ENCODE measurements around the gene ARHGAP6. TPM values are rescaled to one million over a fixed set of nuclear protein-coding genes. Genes with fewer than 3 reads are reported as not detected.

The ARHGAP6 gene, protein sequence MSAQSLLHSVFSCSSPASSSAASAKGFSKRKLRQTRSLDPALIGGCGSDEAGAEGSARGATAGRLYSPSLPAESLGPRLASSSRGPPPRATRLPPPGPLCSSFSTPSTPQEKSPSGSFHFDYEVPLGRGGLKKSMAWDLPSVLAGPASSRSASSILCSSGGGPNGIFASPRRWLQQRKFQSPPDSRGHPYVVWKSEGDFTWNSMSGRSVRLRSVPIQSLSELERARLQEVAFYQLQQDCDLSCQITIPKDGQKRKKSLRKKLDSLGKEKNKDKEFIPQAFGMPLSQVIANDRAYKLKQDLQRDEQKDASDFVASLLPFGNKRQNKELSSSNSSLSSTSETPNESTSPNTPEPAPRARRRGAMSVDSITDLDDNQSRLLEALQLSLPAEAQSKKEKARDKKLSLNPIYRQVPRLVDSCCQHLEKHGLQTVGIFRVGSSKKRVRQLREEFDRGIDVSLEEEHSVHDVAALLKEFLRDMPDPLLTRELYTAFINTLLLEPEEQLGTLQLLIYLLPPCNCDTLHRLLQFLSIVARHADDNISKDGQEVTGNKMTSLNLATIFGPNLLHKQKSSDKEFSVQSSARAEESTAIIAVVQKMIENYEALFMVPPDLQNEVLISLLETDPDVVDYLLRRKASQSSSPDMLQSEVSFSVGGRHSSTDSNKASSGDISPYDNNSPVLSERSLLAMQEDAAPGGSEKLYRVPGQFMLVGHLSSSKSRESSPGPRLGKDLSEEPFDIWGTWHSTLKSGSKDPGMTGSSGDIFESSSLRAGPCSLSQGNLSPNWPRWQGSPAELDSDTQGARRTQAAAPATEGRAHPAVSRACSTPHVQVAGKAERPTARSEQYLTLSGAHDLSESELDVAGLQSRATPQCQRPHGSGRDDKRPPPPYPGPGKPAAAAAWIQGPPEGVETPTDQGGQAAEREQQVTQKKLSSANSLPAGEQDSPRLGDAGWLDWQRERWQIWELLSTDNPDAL (N-terminal part only)
- not detected for total RNA-seq

DNA sequence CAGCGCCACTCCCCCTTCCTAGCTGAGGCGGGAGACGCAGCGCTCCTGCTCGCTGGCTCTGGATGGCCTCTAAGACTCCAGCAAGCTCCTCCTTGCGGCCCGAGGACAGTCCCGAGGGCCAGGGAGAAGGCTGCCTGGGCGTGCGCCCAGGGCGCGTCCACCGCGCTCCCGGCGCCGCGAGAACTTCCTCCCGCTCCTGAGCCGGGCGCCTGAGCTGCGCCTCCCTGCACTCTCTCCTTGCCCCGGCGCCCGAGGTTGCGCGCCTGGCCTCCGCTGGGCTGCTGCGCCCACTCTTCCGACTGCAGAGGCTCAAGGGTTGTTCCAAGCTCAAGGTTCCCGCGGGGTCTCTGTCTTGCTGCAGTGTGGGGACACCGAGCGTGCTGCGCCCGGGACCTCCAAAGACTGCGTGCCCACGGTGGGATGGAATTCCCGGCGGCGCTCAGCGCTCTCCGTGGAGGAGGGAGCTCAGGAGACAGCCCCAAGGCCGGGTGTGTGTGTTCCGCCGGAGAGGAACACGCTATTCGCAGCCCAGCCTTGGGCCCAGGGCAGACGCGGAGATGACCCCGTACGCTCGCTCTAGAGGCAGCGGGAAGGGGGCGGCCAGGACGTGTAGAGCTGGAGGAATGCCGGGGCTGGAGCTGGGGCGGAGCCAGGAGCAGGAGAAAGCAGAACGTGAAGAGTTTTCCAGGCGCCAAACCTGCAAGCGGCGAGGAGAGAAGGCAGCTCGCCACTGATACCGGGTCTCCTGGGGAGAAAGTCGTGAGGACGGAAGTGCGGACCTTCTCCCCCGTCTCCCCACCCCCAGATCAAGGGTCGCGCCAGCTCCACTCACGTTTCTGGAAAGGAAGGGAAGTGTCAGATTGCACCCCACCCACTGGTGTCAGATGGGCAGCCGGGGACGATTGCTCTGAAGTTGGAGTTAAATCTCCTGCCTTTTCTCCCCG is at the start of gene ARHGAP6:
Gene ARHGAP6 (minus strand): TSS at position 753 of the 944 bp plus-strand sequence. CDS start 1,092 bp downstream, outside the sequence.
- Mint-ChIP-seq H3K4me3 (no peak within 1 kb of the TSS), H3K4me1 (ENCODE audit: low read depth) (no peaks in the 10 kb centered on the region), H3K27ac (no peak within 1 kb of the TSS), H3K36me3 (ENCODE audit: low read depth) (no peaks in the 10 kb centered on the region), H3K9me3 (ENCODE audit: insufficient read depth) (no peaks in the 10 kb centered on the region), H3K27me3 (ENCODE audit: low read depth) (peaks cover 40% of the 10 kb centered on the region)
- ATAC-seq = no peak
- ChIA-PET POLR2A (no interaction called here), CTCF (no interaction called here)
- DNase-seq = no peak

DNA sequence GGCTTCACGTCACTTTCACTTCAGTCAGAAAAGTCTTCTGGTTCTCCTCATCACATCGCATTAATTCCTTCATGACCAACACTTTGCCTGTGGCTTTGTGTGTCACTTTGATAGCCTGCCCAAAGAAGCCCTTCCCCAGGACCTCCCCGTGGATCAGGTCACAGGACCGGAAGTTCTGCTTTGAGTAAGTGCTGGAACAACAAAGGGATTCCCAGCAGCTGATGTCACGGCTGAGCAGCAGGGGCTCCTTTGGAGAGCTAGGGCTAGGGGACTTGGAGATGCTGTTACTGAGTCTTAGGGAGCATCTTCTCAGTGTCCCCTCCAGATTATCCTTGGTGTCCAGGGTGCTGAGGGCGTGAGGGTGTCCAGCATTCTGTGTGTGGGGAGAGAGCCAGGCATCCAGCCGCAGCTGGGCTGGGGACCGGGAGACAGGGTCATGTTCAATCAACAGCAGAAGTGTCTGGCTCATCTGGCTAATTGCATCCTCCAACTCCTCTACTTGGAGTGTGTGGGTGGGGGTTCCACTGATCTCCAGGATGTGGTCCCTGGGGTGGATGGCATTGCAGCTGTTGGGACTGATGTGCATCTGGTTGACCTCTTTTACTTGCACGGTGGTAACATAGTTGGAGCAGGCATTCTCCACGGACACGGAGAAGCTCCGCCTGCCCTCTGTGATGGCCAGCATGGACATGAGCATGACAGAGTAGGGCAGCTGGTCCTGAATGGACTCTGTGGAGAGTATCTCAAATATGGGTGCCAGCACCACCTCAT is 39.2 kb upstream of the ARHGAP6 start:
- H3K27ac Mint-ChIP-seq = no peak overlapping the region
- no peak overlapping the region for H3K4me3 Mint-ChIP-seq
- POLR2A ChIA-PET = no interaction called here
- H3K36me3 Mint-ChIP-seq (ENCODE audit: low read depth) = no peaks in the 10 kb centered on the region
- CTCF ChIA-PET = no interaction called here
- H3K27me3 Mint-ChIP-seq (ENCODE audit: low read depth) = no peaks in the 10 kb centered on the region
- H3K9me3 Mint-ChIP-seq (ENCODE audit: insufficient read depth) = no peaks in the 10 kb centered on the region
- ATAC-seq (no peak), DNase-seq (no peak)
- H3K4me1 Mint-ChIP-seq (ENCODE audit: low read depth) = no peaks in the 10 kb centered on the region

DNA sequence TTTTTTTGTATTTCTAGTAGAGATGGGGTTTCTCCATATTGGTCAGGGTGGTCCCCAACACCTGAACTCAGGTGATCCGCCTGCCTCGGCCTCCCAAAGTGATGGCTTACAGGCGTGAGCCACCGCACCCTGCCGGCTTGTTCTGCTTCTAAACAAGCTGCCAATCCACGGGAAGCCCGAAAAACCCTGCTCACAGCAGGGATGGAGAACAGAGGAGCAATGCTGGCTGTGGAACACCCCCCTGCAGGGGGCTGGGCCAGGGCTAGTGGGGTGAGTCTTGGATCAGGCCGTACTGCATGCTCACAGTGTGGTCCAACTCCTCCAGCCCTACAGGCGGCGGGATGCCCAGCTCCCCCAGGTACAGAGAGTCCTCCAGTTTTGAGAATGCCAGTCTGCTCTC is 38.1 kb upstream of the ARHGAP6 start:
- Mint-ChIP-seq H3K27me3 (ENCODE audit: low read depth) (no peaks in the 10 kb centered on the region), H3K36me3 (ENCODE audit: low read depth) (no peaks in the 10 kb centered on the region), H3K9me3 (ENCODE audit: insufficient read depth) (no peaks in the 10 kb centered on the region), H3K4me3 (no peak overlapping the region), H3K27ac (no peak overlapping the region), H3K4me1 (ENCODE audit: low read depth) (no peaks in the 10 kb centered on the region)
- POLR2A ChIA-PET = no interaction called here
- CTCF ChIA-PET = no interaction called here
- ATAC-seq (no peak), DNase-seq (no peak)

DNA sequence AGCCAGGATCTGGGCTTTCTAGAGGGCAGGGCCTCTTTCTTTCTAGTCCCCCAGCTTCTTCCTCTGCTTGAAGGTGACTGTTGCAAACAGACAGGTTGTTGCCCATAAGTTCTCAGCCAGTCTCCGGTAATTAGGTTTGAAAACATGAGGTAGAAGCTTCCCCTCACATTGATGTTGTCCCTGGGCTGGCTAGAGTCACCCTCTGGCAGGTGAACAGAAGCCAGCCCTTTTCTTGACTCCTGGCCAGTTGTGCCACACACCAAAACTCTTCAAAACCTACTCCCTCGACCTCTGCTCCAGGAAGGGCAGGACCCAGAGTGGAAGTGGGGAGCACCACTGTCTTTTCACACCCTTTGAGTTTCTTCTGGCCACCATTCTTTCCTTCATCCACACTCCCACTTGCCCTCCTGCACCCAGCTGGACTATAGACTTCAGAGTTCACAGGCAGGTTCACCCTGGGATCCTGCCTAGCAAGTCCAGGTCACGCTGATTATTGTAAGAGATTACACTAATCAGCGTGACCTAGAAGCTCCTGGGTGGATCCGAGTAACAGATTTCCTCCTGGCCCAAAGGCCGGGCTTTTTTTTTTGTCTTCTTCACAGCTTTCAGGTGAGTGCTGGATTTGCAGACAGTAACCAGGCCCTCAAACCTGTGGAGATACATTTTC is 37.4 kb upstream of the ARHGAP6 start:
- ChIA-PET POLR2A (no interaction called here), CTCF (no interaction called here)
- no peaks in the 10 kb centered on the region for H3K36me3 Mint-ChIP-seq (ENCODE audit: low read depth)
- H3K4me1 Mint-ChIP-seq (ENCODE audit: low read depth) = no peaks in the 10 kb centered on the region
- H3K9me3 Mint-ChIP-seq (ENCODE audit: insufficient read depth) = no peaks in the 10 kb centered on the region
- ATAC-seq (no peak), DNase-seq (no peak)
- H3K27ac Mint-ChIP-seq = no peak overlapping the region
- no peaks in the 10 kb centered on the region for H3K27me3 Mint-ChIP-seq (ENCODE audit: low read depth)
- no peak overlapping the region for H3K4me3 Mint-ChIP-seq

DNA sequence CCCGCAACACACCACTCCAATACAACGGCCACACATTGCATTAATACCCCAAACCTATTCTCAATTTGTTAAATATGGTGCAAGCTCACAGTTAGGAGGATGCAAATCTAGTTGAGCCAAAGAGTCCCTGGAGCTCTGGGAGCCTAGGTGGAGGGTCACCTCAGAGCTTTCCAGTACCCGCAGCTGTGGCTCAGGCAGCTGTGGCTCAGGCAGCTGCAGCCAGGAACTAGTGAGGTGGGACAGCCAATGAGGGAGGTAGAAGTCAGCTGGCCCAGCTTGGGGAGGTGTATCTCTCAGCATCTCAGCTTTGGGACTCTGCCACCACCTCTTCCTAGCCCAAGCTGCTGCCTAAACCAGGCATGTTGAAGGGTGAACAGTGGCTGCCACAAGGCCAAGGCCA is 36.7 kb upstream of the ARHGAP6 start:
- no peak for DNase-seq
- no peaks in the 10 kb centered on the region for H3K9me3 Mint-ChIP-seq (ENCODE audit: insufficient read depth)
- ATAC-seq = no peak
- no peak overlapping the region for H3K4me3 Mint-ChIP-seq
- CTCF ChIA-PET = no interaction called here
- H3K36me3 Mint-ChIP-seq (ENCODE audit: low read depth) = no peaks in the 10 kb centered on the region
- H3K4me1 Mint-ChIP-seq (ENCODE audit: low read depth) = no peaks in the 10 kb centered on the region
- no peak overlapping the region for H3K27ac Mint-ChIP-seq
- POLR2A ChIA-PET = no interaction called here
- H3K27me3 Mint-ChIP-seq (ENCODE audit: low read depth) = no peaks in the 10 kb centered on the region

DNA sequence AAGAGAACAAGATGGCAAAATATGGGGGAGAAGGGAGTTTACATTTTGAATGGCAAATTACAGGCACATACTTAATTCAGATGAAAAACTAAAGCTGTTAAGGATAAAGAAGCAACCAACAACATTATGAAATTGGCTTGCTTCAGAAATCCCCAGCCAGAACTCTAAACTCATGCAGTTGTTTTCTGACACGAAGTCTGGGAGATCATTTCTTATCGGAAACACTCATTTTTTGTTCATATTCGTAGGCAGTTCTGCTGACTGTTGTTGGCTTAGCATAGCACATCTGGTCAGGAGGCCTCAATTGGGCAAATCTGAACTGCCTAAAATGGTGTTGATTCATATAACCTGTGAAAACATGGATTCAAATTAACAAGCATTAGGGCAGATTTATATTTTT is 33.0 kb upstream of the ARHGAP6 start:
- H3K4me1 Mint-ChIP-seq (ENCODE audit: low read depth) = no peaks in the 10 kb centered on the region
- no peak for DNase-seq
- H3K4me3 Mint-ChIP-seq = no peak overlapping the region
- POLR2A ChIA-PET = no interaction called here
- no peaks in the 10 kb centered on the region for H3K9me3 Mint-ChIP-seq (ENCODE audit: insufficient read depth)
- H3K27ac Mint-ChIP-seq = no peak overlapping the region
- CTCF ChIA-PET = no interaction called here
- ATAC-seq = no peak
- no peaks in the 10 kb centered on the region for H3K36me3 Mint-ChIP-seq (ENCODE audit: low read depth)
- no peaks in the 10 kb centered on the region for H3K27me3 Mint-ChIP-seq (ENCODE audit: low read depth)

DNA sequence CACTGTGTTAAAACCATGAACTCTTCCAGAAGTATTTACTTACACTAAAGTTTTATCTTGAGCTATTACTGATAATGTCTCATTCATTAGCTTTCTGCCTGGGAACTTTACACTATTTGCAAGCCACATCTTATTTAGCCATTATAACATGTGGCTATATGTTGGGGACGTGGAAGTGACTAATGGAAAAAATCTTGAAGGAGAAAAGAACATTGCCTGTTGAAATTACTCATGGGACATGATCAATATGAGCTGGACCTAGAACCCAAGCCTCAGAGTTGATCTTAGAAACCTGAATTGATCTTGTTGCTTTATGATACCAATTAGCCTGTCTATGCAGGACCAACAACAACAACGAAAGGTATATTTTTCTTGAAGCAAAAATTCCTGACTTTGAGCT is 22.5 kb upstream of the ARHGAP6 start:
- Mint-ChIP-seq H3K4me1 (ENCODE audit: low read depth) (no peaks in the 10 kb centered on the region), H3K27ac (no peak overlapping the region), H3K9me3 (ENCODE audit: insufficient read depth) (no peaks in the 10 kb centered on the region), H3K27me3 (ENCODE audit: low read depth) (peaks cover 2% of the 10 kb centered on the region), H3K36me3 (ENCODE audit: low read depth) (no peaks in the 10 kb centered on the region), H3K4me3 (no peak overlapping the region)
- ChIA-PET CTCF (interaction anchor here (1.1 kb wide), 1 partner anchor 143 kb away, joined by 3 read pairs; no protein-coding TSS in a partner anchor), POLR2A (no interaction called here)
- DNase-seq = no peak
- ATAC-seq = no peak

DNA sequence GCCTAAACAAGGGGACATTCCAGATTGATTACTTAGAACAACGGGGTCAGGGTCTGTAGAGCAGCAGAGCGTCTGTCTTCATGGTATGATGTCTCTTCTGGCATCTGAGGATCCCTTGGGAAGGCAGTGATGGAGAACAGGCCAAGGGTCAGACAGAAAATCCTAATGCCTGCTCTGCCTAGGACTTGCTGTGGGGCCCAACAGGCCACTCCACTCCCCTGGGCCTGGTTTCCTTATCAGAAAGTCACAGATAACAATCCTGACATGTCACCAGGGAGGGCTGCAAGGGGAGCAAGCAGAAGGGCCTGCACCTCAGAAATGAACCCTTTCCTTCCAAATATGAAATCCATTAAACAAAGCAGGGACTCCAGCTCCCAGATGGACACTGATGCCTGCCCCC is 21.4 kb upstream of the ARHGAP6 start:
- Mint-ChIP-seq H3K36me3 (ENCODE audit: low read depth) (no peaks in the 10 kb centered on the region), H3K27me3 (ENCODE audit: low read depth) (peaks cover 2% of the 10 kb centered on the region), H3K4me1 (ENCODE audit: low read depth) (no peaks in the 10 kb centered on the region), H3K9me3 (ENCODE audit: insufficient read depth) (no peaks in the 10 kb centered on the region), H3K4me3 (no peak overlapping the region), H3K27ac (no peak overlapping the region)
- DNase-seq (no peak), ATAC-seq (no peak)
- CTCF ChIA-PET = no interaction called here
- POLR2A ChIA-PET = no interaction called here

DNA sequence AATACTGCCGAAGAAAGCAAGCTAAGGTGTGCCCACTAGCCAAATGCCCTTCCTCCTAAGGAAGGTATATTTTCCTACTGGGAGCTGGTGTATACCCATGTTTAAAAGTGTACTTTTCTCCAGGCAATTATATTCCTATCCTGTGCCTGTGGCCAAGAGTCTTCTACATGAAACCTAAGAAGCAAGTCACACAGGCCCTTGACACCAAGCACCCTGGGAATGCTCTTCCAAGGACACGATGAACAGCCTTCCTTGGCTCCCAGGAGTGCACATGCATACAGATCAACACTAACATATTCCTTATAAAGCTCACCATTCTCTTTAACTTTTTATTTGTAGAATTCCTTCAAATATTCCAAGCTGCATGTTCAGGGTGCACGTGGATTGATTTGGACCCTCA is 17.3 kb upstream of the ARHGAP6 start:
- H3K27ac Mint-ChIP-seq = no peak overlapping the region
- ATAC-seq (no peak), DNase-seq (no peak)
- no peaks in the 10 kb centered on the region for H3K4me1 Mint-ChIP-seq (ENCODE audit: low read depth)
- H3K9me3 Mint-ChIP-seq (ENCODE audit: insufficient read depth) = no peaks in the 10 kb centered on the region
- no peak overlapping the region for H3K4me3 Mint-ChIP-seq
- no peaks in the 10 kb centered on the region for H3K27me3 Mint-ChIP-seq (ENCODE audit: low read depth)
- ChIA-PET CTCF (no interaction called here), POLR2A (no interaction called here)
- no peaks in the 10 kb centered on the region for H3K36me3 Mint-ChIP-seq (ENCODE audit: low read depth)

DNA sequence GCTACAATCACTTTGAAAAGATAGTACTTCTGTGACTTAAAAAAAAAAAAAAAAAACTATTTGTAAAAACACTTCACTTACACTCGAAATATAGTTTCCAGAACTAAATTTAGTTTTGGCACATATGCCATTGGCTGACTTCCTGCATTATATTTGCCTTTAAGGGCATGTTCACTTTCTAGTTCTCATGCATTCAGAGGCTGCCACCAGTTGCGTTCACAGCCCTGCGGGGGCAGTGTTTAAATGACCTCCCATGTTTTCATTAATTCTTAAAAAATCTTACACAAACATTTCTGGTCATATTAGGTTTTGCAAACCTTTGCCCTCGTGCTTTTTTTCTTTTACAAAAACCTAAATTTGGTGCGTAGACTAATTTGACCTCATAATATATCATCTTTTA is 12.4 kb upstream of the ARHGAP6 start:
- no peaks in the 10 kb centered on the region for H3K27me3 Mint-ChIP-seq (ENCODE audit: low read depth)
- H3K4me1 Mint-ChIP-seq (ENCODE audit: low read depth) = no peaks in the 10 kb centered on the region
- ATAC-seq = no peak
- POLR2A ChIA-PET = no interaction called here
- H3K36me3 Mint-ChIP-seq (ENCODE audit: low read depth) = no peaks in the 10 kb centered on the region
- DNase-seq = no peak
- H3K9me3 Mint-ChIP-seq (ENCODE audit: insufficient read depth) = no peaks in the 10 kb centered on the region
- H3K27ac Mint-ChIP-seq = no peak overlapping the region
- CTCF ChIA-PET = no interaction called here
- H3K4me3 Mint-ChIP-seq = no peak overlapping the region

DNA sequence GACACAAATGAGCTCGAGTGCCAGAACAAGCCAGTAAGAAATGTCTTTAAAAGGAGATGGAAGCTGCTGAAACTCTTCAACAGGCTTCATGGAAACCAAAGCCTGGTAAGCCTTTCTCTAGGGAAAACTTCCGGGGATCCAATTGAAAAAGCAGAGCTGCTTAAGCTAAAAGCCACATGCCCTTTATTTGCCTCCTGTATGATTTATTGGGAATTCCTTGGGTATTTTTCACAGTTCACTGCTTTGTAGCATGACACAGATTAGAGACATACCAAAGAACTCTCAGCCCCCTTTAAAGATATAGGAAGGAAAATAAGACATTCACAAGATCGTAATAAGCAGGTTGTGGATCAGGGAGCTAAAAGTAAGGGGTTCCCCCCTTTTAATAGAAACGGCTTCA is 6.5 kb upstream of the ARHGAP6 start:
- DNase-seq (no peak), ATAC-seq (no peak)
- H3K36me3 Mint-ChIP-seq (ENCODE audit: low read depth) = no peaks in the 10 kb centered on the region
- no peak overlapping the region for H3K4me3 Mint-ChIP-seq
- H3K27me3 Mint-ChIP-seq (ENCODE audit: low read depth) = peaks cover 16% of the 10 kb centered on the region
- CTCF ChIA-PET = no interaction called here
- H3K4me1 Mint-ChIP-seq (ENCODE audit: low read depth) = no peaks in the 10 kb centered on the region
- POLR2A ChIA-PET = no interaction called here
- no peaks in the 10 kb centered on the region for H3K9me3 Mint-ChIP-seq (ENCODE audit: insufficient read depth)
- H3K27ac Mint-ChIP-seq = no peak overlapping the region

All from activated CD8-positive, alpha-beta T cell treated with anti-CD3 and anti-CD28 coated beads, Interleukin-2, amount 10 ng/mL, durations not matched to agents 7 days and 5 days (primary cell).